Measurements from ENCODE around the gene CDK6.

CDK6 gene

DNA sequence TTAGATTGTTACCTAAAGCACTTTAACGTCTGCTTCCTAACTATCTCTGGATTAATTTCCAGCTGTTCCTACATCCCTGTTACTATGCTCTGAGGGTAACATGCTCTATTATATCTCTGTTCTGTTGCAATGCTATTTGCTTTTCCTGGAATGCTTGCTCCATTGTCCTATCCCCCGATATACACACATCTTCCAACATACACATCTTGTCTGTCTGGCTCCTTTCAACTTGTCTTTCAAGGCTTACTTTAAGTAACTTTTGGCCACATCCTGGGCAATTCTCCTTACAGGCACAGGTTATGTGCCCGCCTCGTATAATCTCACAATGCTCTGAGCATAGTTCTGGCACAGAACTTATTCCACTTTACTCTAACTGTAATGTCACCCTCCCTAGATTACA is 96.2 kb downstream of the CDK6 start:
- no peak overlapping the region for H3K4me3 ChIP-seq (ENCODE audit: low read length)
- TF ChIP-seq, protein P1, sequence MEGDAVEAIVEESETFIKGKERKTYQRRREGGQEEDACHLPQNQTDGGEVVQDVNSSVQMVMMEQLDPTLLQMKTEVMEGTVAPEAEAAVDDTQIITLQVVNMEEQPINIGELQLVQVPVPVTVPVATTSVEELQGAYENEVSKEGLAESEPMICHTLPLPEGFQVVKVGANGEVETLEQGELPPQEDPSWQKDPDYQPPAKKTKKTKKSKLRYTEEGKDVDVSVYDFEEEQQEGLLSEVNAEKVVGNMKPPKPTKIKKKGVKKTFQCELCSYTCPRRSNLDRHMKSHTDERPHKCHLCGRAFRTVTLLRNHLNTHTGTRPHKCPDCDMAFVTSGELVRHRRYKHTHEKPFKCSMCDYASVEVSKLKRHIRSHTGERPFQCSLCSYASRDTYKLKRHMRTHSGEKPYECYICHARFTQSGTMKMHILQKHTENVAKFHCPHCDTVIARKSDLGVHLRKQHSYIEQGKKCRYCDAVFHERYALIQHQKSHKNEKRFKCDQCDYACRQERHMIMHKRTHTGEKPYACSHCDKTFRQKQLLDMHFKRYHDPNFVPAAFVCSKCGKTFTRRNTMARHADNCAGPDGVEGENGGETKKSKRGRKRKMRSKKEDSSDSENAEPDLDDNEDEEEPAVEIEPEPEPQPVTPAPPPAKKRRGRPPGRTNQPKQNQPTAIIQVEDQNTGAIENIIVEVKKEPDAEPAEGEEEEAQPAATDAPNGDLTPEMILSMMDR (IDR thresholded peaks at IDR 0.05; ENCODE audit: insufficient read depth, low read depth, low read length, missing control alignments) = no peak
- DNase-seq (ENCODE audit: low read depth) = no peak

DNA sequence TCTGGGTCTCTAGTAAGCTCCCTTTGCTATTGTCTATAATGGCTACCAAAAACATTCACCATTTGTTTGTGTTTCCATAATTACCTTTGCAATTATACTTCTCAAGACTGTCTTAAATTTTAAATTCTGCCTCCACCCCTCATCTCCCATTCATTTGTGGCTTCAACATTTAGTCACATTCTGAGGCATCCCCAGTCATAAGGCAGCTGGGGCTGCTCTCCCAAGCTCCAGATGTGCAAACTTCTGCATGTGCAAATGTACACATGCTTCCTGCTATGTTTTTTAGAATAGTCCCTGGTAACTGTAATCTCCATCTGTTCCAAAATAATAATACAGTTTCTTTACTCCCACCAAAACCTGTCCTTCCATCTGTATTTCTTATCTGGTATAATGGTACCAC is 97.3 kb downstream of the CDK6 start:
- TF ChIP-seq, protein P1 (IDR thresholded peaks at IDR 0.05; ENCODE audit: insufficient read depth, low read depth, low read length, missing control alignments) = no peak
- no peak overlapping the region for H3K4me3 ChIP-seq (ENCODE audit: low read length)
- DNase-seq (ENCODE audit: low read depth) = no peak

DNA sequence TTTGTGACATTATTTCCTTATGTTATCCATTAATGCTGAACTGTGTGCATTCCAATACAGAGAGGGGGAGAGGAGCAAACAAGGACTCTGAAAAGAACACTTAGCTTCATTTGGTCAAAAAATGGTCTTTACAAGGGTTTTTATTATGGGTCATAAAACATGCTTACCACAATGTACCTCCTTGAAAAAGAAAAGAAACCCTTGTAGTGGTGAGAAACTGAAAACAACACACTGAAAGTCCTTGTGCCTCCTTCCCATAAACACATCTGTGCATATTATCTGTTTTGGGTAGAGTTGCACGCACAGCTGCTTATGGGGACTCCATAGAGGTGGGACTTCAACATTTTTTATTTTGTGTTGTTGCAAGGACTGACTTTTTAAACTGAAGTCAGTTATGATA is 98.7 kb downstream of the CDK6 start:
- TF ChIP-seq, protein P1 (IDR thresholded peaks at IDR 0.05; ENCODE audit: insufficient read depth, low read depth, low read length, missing control alignments) = no peak
- H3K4me3 ChIP-seq (ENCODE audit: low read length) = no peak overlapping the region
- no peak for DNase-seq (ENCODE audit: low read depth)

DNA sequence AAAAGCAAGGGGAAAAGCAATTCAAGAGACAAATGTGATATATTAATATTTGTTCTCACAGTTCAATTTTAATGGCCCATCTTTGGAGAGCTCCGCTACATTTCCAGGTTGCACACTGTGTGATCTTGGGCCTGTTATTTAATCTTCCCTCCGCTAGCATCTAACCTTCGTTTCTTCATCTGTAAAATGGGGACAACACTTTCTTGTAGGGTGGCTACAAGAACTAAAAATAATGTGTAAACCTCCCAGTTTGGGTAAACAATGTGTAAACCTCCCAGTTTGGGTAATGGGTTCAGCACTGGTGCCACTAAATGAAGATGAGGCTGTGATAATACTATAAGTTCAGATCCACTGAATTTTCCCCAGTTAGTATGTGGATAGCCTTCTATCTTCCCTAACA is 99.5 kb downstream of the CDK6 start:
- H3K4me3 ChIP-seq (ENCODE audit: low read length) = no peak overlapping the region
- TF ChIP-seq, protein P1 (IDR thresholded peaks at IDR 0.05; ENCODE audit: insufficient read depth, low read depth, low read length, missing control alignments) = no peak
- DNase-seq (ENCODE audit: low read depth) = no peak

DNA sequence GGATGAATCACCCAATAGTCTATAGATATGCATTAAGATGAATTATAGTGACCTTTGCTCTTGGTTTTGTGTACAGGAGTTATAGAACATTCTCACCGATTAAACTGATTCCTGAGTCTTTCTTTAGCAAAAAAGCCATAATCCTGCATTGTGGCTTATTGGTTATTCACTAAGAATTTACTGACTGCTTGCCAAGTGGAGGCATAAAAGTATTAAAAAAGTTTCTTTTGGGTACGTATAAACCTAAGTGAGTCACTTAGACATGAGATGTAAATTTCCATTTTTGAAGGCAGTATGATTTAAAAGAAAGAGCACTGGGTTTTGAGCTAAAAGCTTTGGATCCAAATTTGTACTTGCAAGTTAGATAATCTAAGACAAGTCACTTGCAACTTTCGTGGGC is 100.7 kb downstream of the CDK6 start:
- no peak for DNase-seq (ENCODE audit: low read depth)
- H3K4me3 ChIP-seq (ENCODE audit: low read length) = no peak overlapping the region
- TF ChIP-seq, protein P1 (IDR thresholded peaks at IDR 0.05; ENCODE audit: insufficient read depth, low read depth, low read length, missing control alignments) = no peak

DNA sequence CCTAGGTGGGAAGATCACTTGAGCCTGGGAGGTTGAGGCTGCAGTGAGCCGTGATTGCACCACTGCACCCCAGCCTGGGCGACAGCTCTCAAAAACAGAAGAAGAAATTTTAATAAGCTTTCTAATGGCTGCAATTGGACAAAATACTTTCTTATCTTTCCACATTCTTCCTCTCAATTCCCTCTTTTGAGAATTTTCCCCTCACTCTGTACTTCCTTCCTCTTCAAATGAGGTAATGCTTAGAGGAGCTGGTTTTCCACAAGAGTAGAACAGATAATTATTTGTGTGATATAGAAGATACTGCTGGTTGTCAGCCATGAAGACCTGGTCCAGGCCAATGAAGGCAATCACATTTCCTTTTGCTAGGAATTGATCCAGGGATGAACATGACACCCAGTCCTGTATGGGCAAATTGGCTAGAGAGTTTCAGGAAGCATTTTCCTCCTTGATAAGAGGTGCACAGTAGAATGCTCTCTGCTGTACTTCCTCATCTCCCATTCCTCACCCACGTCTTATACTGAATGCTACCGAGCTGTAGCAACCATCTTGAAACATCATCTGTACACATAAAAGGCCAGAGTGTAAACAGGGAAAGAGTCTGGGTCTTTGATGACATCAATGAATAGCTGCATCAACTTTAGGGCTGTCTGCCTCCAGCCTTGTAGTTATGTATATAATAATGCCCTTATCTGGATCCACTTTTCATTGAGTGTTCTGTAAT is 103.9 kb downstream of the CDK6 start:
- no peak overlapping the region for H3K4me3 ChIP-seq (ENCODE audit: low read length)
- TF ChIP-seq, protein P1 (IDR thresholded peaks at IDR 0.05; ENCODE audit: insufficient read depth, low read depth, low read length, missing control alignments) = no peak
- no peak for DNase-seq (ENCODE audit: low read depth)

Data from epithelial cell of esophagus (primary cell).